Ishikawa (cell line): ENCODE data around the gene ADPGK.

Source experiments
- EP300 ChIP-seq: IDR thresholded peaks from 2 replicates; pipeline ENCODE4 v1.6.1; 2012; ENCODE audit warnings: borderline replicate concordance
- TAF1 ChIP-seq: IDR thresholded peaks from 2 replicates; pipeline ENCODE4 v1.6.1; 2012; ENCODE audit warnings: low read depth, mild to moderate bottlenecking

DNA sequence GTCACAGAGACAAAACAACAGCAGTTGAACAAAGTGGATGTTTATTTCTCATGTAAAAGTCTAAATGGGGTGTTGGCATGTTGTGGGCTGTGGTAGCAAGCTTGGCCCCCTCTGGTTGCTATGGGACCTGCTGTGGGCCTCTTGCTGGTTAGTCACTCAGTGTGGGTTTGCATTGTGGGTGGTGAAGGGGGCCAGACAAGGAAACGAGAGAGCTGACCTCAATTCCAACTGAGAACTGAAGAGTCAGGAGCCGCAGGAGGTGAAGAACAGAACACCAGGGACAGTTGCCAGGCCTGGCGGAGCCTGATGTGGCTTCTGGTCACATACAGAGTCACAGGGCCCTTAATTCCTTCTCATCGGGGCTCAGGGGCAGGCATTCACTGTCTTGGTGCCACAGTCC lies 1.9 kb upstream of the ADPGK start:
- no peak for TF ChIP-seq TAF1
- no peak for TF ChIP-seq EP300
